Measurements from ENCODE around the gene ELP4.

DNA sequence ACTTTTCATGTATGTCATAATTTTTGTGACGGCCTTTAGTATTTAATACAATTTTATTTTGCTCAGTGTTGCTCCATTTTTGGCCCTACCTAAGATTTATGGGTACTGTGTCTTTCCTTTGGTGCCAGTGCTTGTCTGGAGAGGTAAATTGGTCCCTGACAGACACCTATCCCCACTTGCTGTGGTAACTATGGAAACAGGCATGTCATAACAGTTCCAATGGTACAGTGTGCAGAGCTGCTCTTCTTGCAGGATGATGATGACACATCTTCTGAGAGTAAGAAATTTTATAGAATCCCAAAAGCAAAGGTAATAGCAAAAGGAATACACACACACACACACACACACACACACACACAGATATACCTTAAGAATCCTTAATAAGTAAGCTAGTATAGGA, 118.5 kb downstream of the ELP4 start:
- TF ChIP-seq, protein P1, sequence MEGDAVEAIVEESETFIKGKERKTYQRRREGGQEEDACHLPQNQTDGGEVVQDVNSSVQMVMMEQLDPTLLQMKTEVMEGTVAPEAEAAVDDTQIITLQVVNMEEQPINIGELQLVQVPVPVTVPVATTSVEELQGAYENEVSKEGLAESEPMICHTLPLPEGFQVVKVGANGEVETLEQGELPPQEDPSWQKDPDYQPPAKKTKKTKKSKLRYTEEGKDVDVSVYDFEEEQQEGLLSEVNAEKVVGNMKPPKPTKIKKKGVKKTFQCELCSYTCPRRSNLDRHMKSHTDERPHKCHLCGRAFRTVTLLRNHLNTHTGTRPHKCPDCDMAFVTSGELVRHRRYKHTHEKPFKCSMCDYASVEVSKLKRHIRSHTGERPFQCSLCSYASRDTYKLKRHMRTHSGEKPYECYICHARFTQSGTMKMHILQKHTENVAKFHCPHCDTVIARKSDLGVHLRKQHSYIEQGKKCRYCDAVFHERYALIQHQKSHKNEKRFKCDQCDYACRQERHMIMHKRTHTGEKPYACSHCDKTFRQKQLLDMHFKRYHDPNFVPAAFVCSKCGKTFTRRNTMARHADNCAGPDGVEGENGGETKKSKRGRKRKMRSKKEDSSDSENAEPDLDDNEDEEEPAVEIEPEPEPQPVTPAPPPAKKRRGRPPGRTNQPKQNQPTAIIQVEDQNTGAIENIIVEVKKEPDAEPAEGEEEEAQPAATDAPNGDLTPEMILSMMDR (IDR thresholded peaks at IDR 0.05), result no peak
- no peak for TF ChIP-seq POLR2A (IDR thresholded peaks at IDR 0.05)

All from breast epithelium (tissue), 3 donors.